GM12892 (cell line): ENCODE measurements around the gene HOXA4.

Source experiments
- DNase-seq: peaks from one replicate; pipeline ENCODE4 v3.0.0; 2011; ENCODE audit not compliant: insufficient read length
- FAIRE-seq: peaks from 2 replicates; lab custom pipeline; 2011; peaks lifted over from hg19 to GRCh38; lab: Jason Lieb, UNC
- POLR2A ChIP-seq: IDR thresholded peaks from 2 replicates; pipeline ENCODE4 v1.6.1; 2011; ENCODE audit warnings: low read depth, low read length, control low read depth
- POLR2AphosphoS5 ChIP-seq: IDR thresholded peaks from 2 replicates; pipeline ENCODE4 v1.6.1; 2011; ENCODE audit warnings: low read depth, low read length, control low read depth
- TAF1 ChIP-seq: IDR thresholded peaks from 2 replicates; pipeline ENCODE4 v1.6.1; 2011; ENCODE audit warnings: low read depth, mild to moderate bottlenecking, control low read depth, low read length, borderline replicate concordance

The HOXA4 gene

GRCh38 chr7:27091941-27092818 lies 38.4 kb downstream of the HOXA4 start:
- no peak for TF ChIP-seq TAF1
- no peak for TF ChIP-seq POLR2A
- no peak for TF ChIP-seq POLR2AphosphoS5
- FAIRE-seq = no peak

GRCh38 chr7:27091105-27091504 lies 39.5 kb downstream of the HOXA4 start:
- no peak for FAIRE-seq
- DNase-seq = no peak
- TF ChIP-seq TAF1 = no peak
- no peak for TF ChIP-seq POLR2AphosphoS5
- no peak for TF ChIP-seq POLR2A

More at GRCh38 chr7:27091941-27092818, 38.4 kb downstream of the HOXA4 start:
- no peak for DNase-seq

GRCh38 chr7:27088002-27088922 lies 42.3 kb downstream of the HOXA4 start:
- DNase-seq = no peak
- TF ChIP-seq POLR2AphosphoS5 (no peak), POLR2A (no peak), TAF1 (no peak)

GRCh38 chr7:27083646-27084045 lies 46.9 kb downstream of the HOXA4 start:
- no peak for TF ChIP-seq POLR2A
- TF ChIP-seq POLR2AphosphoS5 = no peak
- TF ChIP-seq TAF1 = no peak
- no peak for FAIRE-seq

More at GRCh38 chr7:27088002-27088922, 42.3 kb downstream of the HOXA4 start:
- no peak for FAIRE-seq

GRCh38 chr7:27082171-27082570 lies 48.4 kb downstream of the HOXA4 start:
- TF ChIP-seq TAF1 = no peak
- no peak for TF ChIP-seq POLR2A
- TF ChIP-seq POLR2AphosphoS5 = no peak
- FAIRE-seq = no peak
- DNase-seq = no peak

More at GRCh38 chr7:27083646-27084045, 46.9 kb downstream of the HOXA4 start:
- DNase-seq = no peak

- no peak for DNase-seq
- TF ChIP-seq POLR2AphosphoS5 (no peak), POLR2A (no peak), TAF1 (no peak)
- FAIRE-seq = no peak
Observed at GRCh38 chr7:27080844-27081436, 49.6 kb downstream of the HOXA4 start.

- TF ChIP-seq TAF1 (no peak), POLR2A (no peak), POLR2AphosphoS5 (no peak)
- no peak for FAIRE-seq
- no peak for DNase-seq
Observed at GRCh38 chr7:27079234-27079975, 51.2 kb downstream of the HOXA4 start.

GRCh38 chr7:27078616-27079233 lies 51.8 kb downstream of the HOXA4 start:
- no peak for TF ChIP-seq POLR2AphosphoS5
- no peak for TF ChIP-seq POLR2A
- TF ChIP-seq TAF1 = no peak
- DNase-seq (no peak), FAIRE-seq (no peak)
